Upper lobe of left lung (tissue), 4 donors: ENCODE data around the gene SPATA12.

ENCODE experiments used
- POLR2A ChIP-seq, 4 donors: fragments of 450-650 bp; IDR thresholded peaks; one replicate each; pipeline ENCODE4 v1.5.1; 2016 to 2017; ENCODE audit warnings: antibody characterized with exemption in 4 of 4, mild to moderate bottlenecking in 2 of 4
- POLR2AphosphoS5 ChIP-seq, 2 donors: sonication (generic); formaldehyde crosslinking; IDR thresholded peaks; one replicate each; pipeline ENCODE4 v1.5.1; 2017; ENCODE audit warnings: antibody characterized with exemption in 2 of 2

DNA sequence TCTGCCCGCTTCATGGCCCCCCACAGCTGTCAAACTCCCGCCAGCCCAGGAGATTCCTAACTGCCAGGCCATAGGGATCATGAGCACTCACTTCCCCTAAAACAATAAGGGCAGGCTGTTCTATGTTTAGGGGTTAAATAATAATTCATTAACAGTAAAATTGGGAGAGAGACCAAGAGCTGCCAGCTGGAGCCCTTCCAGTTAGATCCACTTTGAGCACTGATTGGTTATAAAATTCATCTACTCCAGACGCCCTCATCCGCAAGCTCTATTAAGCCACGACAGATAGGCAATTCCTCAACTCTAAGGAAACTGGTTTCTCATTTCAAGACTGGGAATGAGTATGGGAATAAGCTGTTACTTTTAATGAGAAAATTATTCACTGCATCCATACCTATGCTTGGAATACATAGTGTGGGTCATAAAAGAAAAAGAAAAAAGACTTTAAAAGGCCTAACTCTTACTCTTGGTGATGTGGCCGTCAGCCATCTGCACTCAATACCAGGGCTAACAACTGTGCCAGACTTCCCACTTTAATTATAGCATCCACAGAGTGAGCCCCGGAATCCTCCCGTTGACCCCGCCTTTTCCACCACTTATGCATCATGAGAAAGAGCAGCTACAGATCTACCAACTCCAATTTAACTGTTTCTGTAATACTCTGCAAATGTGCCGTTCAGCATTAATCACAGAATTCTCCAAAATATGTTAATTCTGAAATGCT, 60.1 kb downstream of the SPATA12 start:
- TF ChIP-seq POLR2A (IDR thresholded peaks at IDR 0.05) (no peak), POLR2AphosphoS5 (IDR thresholded peaks at IDR 0.05) (no peak)
